GM18520 (cell line): ENCODE results near the gene NWD2.

Experiments used
- ATAC-seq: cut with Tn5 transposase; IDR thresholded peaks from one replicate; pipeline ENCODE4 v1.9.1; 2021; ENCODE audit not compliant: unreplicated experiment

Gene NWD2

GRCh38 chr4:37279121-37279520 is 34.6 kb downstream of the NWD2 start:
- ATAC-seq, result no peak

GRCh38 chr4:37279894-37280592 is 35.5 kb downstream of the NWD2 start:
- no peak for ATAC-seq

GRCh38 chr4:37299468-37299867 is 54.9 kb downstream of the NWD2 start:
- no peak for ATAC-seq

- ATAC-seq, result no peak
Measured at GRCh38 chr4:37304612-37305011, 60.1 kb downstream of the NWD2 start.

- ATAC-seq, result no peak
Measured at GRCh38 chr4:37305984-37306383, 61.4 kb downstream of the NWD2 start.

- no peak for ATAC-seq
Measured at GRCh38 chr4:37317104-37317643, 72.6 kb downstream of the NWD2 start.

GRCh38 chr4:37320513-37321235 is 76.1 kb downstream of the NWD2 start:
- no peak for ATAC-seq

- no peak for ATAC-seq
Measured at GRCh38 chr4:37322122-37322521, 77.6 kb downstream of the NWD2 start.

GRCh38 chr4:37324546-37324945 is 80.0 kb downstream of the NWD2 start:
- no peak for ATAC-seq

GRCh38 chr4:37326852-37327251 is 82.3 kb downstream of the NWD2 start:
- ATAC-seq, result no peak

- ATAC-seq, result no peak
Measured at GRCh38 chr4:37338972-37339371, 94.4 kb downstream of the NWD2 start.

- no peak for ATAC-seq
Measured at GRCh38 chr4:37358748-37359147, 114.2 kb downstream of the NWD2 start.

GRCh38 chr4:37359261-37359660 is 114.7 kb downstream of the NWD2 start:
- ATAC-seq, result no peak

- ATAC-seq, result no peak
Measured at GRCh38 chr4:37365888-37366287, 121.3 kb downstream of the NWD2 start.

GRCh38 chr4:37367901-37368300 is 123.4 kb downstream of the NWD2 start:
- no peak for ATAC-seq

GRCh38 chr4:37370052-37370451 is 125.5 kb downstream of the NWD2 start:
- no peak for ATAC-seq

- ATAC-seq, result no peak
Measured at GRCh38 chr4:37381040-37381668, 136.6 kb downstream of the NWD2 start.

GRCh38 chr4:37383579-37384229 is 139.2 kb downstream of the NWD2 start:
- no peak for ATAC-seq

GRCh38 chr4:37385424-37385823 is 140.9 kb downstream of the NWD2 start:
- no peak for ATAC-seq

- no peak for ATAC-seq
Measured at GRCh38 chr4:37388681-37389365, 144.3 kb downstream of the NWD2 start.

GRCh38 chr4:37389366-37389765 is 144.8 kb downstream of the NWD2 start:
- no peak for ATAC-seq
